ENCODE measurements around the gene NRCAM.

GRCh38 chr7:108303332-108303731 lies 152.9 kb downstream of the NRCAM start:
- no peak for TF ChIP-seq POLR2A (IDR thresholded peaks at IDR 0.05)
- no peak for TF ChIP-seq CTCF (IDR thresholded peaks at IDR 0.05)

Measured in adrenal gland (tissue), 5 donors.